GM19328 (cell line): Measurements from ENCODE around the gene SLC34A1.

Source experiments
- ATAC-seq: cut with Tn5 transposase; IDR thresholded peaks from one replicate; pipeline ENCODE4 v1.9.1; 2021; ENCODE audit warnings: mild to moderate bottlenecking, moderate library complexity; ENCODE audit not compliant: unreplicated experiment

Gene SLC34A1

DNA sequence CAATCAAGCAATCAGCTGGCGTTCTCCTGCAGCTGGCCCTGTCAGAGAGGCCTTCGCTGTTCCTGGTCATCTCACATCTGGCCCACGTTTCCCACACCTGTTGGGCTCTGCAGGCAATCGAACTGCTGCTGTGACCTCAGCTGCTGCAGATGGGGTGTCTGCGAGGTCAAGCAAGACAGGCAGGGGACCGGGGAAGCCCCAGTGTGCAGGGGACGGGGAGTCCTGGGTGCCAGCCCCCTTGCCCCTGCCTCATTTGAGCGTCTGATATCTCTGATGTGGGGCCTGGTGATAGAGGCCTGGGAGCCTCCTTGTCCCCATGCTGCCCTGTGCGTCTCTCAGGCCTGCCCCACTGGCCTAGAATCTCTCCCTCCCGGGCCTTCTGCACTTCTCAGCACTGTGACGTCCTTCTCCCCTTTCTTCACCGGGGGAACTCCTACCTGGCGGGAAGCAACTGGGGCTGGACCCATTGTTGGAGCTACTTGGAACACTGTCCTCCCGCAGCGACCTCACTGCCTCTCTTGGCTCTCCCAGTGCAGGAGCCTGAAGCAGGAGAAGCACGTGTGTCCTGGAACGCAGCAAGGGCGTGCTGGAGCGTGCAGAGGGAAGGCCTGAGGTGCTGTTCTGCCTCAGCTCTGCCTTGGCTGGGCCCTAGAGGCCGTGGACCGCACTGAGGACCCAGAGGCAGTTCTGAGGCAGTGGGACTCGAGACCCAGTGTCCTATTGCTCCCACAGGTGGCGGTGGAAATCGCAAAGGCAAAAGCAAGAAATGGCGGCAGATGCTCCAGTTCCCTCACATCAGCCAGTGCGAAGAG, 46.1 kb downstream of the SLC34A1 start:
- no peak for ATAC-seq

- no peak for ATAC-seq
Measured at GRCh38 chr5:177430972-177431316, 46.7 kb downstream of the SLC34A1 start.

GRCh38 chr5:177431317-177432142, 47.3 kb downstream of the SLC34A1 start:
- peak; percentile 41 for ATAC-seq

DNA sequence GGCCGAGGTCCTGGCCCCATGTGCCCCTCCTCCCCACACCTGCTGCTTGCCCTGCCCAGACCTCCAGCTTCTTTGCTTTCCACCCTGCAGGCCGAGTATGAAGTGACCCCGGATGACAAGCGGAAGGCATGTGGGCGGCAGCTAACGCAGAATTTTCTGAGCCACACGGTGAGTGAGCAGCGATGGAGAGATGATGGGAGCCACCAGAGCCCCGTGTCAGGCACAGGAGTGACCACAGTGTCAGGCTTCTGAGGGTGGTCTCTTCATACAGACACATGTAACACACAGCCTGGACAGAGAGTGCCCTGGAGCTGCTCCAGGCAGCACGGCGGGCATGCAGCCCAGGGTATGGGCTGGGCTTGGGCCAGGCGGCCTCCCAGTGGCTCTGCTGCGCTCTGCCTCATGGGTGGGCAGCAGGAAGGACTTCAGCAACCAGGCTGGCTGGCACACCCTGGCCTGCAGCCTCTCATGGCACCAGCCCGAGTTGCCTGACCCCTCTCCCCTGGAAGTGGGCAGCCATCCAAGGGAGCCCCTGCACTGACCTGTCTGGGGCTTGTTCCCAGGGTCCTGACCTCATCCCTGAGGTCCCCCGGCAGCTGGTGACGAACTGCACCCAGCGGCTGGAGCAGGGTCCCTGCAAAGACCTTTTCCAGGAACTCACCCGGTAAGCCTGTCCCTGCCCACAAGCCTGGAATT, 48.1 kb downstream of the SLC34A1 start:
- ATAC-seq: no peak

DNA sequence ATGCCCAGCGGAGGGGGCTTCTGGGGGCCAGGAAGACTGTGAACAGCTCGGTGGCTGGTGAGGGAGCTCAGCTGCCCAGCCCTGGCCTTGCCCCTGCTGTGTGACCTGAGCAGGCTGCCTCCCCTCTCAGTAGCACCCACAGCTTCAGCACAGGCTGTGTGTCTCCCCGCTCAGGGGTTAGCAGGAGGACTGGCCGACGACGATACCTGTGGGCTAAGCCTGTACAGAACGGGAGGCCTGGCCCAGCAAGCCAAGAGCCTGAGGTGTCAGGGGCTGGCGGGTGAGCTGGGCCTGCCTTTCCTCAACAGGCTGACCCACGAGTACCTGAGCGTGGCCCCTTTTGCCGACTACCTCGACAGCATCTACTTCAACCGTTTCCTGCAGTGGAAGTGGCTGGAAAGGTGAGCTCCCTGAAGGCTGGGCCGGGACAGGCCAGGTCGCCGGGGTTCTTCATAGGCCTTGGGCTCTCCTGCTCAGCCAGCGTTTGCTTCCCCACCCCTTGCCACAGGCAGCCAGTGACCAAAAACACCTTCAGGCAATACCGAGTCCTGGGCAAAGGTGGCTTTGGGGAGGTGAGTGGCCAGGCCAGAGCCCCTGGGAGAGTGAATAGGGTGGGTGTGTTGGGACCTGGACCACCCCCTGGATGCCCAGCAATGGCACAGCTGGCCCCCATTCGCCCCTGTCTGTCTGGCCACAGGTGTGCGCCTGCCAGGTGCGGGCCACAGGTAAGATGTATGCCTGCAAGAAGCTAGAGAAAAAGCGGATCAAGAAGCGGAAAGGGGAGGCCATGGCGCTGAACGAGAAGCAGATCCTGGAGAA, 48.8 kb downstream of the SLC34A1 start:
- no peak for ATAC-seq

DNA sequence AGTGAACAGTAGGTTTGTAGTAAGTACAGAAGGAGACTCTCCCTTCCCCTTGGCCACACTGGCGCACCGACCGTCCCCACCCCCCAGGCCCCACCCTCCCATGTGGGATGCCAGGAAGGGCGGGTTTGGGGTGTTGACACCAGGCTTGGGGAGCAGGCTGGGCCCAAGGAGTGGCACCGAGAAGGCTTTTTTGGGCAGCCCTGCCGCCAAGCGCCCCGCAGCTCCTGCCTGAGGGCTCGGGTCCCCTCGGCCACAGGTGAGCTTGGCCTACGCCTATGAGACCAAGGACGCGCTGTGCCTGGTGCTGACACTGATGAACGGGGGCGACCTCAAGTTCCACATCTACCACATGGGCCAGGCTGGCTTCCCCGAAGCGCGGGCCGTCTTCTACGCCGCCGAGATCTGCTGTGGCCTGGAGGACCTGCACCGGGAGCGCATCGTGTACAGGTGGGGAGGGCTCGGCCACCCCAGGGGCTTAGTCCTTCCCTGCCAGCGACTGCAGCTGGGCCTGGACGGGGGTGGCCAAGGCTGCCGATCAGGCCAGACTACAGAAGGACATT, 49.5 kb downstream of the SLC34A1 start:
- ATAC-seq: no peak

DNA sequence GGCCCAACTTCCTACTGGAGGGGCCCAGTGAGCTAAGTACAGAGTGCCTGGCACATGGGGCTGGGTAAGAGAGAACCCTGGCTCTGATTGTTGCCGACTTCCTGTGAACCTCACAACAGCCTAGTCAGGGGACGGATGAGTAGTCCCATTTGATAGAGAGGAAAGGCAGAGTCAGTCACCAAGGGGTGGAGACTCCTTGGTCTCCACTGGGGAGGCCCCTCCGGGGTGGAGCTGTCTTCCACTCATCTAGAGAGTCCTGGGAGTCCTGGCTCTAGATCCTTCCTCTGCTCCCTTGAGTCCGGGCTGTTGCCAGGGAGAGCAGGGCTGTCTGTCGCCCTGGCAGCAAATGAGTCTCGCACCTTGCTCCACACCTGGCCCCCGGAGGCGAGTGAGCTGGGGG, 50.2 kb downstream of the SLC34A1 start:
- no peak for ATAC-seq

DNA sequence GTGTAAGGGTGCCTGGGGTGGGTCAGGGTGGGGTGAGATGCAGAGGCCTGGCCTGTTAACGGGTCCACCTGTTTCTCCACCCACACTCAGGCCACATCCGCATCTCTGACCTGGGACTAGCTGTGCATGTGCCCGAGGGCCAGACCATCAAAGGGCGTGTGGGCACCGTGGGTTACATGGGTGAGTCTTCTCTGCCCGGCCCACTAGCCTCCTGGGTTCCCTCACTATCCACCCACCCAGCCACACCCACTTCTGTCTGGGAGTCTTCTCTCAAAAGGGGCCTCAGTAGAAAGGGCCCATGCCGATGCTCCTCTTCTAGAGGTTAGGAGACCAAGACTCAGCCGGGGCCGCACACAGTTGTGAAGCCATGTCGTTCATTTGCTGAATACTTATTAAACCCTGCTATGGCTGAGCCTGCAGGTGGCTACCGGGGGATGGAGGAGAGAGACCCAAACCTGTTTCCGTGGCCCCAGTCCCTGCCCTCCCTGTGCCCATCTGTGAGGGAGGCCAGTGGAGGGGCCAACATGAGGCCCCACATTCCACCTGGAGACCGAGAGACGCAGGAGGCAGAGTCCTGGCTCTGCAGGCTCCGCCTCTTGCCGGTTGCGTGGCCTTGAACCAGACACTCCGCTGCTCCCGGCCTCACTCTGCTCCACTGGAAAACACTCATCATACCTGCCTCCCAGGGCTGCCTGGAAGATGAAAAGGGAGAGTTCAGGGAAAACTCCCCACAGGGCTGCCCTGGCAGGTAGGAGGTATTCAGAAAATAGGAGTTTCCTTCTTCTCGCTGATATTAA, 50.9 kb downstream of the SLC34A1 start:
- ATAC-seq: no peak

DNA sequence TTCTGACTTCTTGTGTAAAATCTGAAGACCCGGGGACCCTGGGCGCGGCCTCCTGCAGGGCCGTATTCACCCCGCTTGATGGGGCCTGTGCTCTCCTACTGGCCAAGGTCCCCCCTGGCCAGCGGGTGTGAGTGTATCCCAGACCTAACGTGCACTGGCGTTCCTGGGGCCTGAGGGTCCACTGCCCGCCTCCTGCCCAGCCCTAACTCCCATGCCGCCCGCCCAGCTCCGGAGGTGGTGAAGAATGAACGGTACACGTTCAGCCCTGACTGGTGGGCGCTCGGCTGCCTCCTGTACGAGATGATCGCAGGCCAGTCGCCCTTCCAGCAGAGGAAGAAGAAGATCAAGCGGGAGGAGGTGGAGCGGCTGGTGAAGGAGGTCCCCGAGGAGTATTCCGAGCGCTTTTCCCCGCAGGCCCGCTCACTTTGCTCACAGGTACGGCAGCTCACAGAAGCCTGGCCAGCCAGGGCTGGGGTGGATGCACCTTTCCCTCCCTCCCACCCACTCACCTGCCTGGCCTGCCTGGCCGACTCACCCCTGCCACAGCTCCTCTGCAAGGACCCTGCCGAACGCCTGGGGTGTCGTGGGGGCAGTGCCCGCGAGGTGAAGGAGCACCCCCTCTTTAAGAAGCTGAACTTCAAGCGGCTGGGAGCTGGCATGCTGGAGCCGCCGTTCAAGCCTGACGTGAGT, 51.8 kb downstream of the SLC34A1 start:
- no peak for ATAC-seq

DNA sequence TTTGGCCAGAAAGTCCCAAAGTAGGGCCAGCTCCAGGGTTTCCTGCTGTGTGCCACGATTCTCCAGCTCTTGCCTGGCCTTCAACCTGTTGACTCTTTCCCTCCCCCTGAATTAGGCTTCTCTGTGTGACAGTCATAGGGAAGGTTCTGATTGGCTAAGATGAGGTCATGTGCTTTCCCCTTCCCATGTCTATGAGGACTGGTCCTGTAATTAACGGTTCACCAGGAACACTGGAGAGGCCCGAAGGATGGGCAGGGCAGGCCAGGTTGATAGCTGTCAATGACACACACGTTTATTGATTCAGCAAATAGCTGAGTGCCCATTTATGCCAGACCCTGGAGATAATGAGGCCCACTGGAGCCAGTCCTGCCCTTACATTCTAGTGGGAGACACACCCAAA, 53.4 kb downstream of the SLC34A1 start:
- ATAC-seq: no peak

GRCh38 chr5:177438468-177438867, 54.2 kb downstream of the SLC34A1 start:
- ATAC-seq: no peak

DNA sequence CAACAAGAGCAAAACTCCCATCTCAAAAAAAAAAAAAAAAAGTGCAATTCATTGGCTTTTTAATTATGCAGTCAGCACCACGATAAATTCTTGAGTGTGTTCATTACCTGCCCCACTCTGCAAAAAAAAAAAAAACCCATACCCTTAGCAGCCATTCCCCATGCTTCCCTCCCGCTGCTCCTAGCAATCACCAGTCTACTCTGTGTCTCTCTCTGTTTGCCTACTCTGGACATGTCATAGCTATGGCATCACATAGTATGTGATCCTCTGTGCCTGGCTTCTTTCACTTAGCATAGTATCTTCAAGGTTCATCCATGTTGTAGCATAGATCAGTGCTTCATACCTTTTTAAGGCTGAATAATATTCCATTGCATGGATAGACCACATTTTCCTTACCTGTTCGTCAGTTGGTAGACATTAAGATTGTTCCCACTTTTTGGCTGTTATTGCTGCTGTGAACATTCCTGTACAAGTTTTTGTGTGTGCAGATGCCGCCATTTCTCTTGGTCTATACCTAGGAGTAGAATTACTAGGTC, 55.4 kb downstream of the SLC34A1 start:
- no peak for ATAC-seq

GRCh38 chr5:177440211-177440989, 56.2 kb downstream of the SLC34A1 start:
- ATAC-seq: no peak

DNA sequence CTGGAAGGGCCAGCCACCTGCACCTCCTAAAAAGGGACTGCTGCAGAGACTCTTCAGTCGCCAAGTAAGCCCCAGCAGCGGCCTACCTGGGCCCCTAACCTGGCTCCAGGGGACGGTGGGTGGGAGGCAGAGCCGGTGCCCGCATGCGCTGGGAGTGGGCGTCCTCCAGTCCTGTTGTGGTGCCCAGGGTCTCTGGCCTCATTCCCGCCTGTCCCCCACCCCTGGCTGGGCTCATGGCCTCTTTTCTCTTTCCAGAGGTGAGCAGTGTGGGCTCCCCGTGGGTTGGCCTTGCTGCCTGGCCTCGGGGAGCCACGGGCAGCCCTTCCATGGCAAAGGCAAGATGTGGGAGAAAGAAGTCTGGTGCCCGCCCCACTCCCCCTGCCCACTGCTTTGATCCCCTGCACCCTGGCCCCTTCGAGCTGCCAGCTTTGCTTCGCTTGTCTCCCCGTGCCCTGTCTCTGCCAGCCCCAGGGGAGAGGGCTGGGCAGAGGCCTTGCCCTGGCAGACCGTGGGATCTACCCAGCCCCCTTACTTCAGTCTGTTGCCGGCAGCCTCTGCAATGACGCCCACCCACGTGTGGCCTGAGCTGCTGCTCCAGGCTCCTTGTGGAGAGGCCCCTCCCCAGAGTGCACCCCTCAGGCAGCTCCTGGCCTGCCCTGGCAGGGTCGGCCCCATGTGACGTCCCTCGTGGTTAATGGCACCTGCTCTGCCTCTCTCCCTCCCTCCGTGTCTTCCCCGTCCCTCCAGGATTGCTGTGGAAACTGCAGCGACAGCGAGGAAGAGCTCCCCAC, 57.0 kb downstream of the SLC34A1 start:
- ATAC-seq: no peak

- no peak for ATAC-seq
Measured at GRCh38 chr5:177442066-177442826, 58.0 kb downstream of the SLC34A1 start.

DNA sequence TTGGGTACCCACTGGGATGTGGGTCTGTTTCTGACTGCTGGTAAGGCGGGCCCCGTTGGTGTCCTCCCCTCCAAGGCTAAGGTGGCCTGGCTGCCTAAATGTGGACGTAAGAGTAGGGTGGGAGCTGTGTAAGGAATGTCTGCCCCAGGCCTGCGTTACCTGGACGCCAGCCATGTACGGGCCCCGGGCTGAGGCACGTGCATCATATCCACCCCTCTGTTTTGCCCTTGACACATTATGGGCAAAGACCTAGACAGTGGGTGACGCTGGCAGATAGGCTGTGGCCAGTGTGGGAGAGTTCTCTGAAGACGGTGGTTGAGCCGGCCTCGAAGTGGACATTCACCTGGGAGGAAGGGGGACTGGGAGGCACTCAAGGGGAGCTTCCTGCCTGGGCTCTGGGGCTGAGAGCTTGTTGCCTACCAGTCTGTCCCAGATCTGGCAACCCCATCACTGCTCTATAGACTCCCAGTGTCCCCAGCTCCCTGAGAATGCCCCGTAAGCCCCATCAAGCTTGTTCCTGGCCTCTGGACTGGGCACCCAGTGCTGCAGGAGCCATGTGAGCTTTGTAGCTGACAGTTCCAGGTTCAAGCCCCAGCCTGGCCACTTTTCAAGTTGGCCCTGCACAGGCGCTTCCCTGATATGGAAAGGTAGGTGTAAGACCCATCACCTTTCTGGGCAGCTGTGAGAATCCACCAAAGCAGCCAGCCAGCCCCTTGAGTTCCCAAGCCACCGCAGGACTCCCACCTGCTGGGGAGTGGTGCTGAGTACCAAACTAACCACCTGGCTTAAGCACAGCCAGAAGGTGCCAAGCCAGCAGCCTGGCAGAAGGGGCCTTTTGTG, 59.1 kb downstream of the SLC34A1 start:
- no peak for ATAC-seq
